NCI-H524 (cell line): ENCODE results near the gene CIAPIN1.

Experiments
- DNase-seq, 2 experiments: peaks; one replicate each; lab custom pipeline; 2025; lab: John Stamatoyannopoulos, UW

CIAPIN1 gene

GRCh38 chr16:57382535-57383275 lies 64.5 kb downstream of the CIAPIN1 start:
- no peak for DNase-seq

DNA sequence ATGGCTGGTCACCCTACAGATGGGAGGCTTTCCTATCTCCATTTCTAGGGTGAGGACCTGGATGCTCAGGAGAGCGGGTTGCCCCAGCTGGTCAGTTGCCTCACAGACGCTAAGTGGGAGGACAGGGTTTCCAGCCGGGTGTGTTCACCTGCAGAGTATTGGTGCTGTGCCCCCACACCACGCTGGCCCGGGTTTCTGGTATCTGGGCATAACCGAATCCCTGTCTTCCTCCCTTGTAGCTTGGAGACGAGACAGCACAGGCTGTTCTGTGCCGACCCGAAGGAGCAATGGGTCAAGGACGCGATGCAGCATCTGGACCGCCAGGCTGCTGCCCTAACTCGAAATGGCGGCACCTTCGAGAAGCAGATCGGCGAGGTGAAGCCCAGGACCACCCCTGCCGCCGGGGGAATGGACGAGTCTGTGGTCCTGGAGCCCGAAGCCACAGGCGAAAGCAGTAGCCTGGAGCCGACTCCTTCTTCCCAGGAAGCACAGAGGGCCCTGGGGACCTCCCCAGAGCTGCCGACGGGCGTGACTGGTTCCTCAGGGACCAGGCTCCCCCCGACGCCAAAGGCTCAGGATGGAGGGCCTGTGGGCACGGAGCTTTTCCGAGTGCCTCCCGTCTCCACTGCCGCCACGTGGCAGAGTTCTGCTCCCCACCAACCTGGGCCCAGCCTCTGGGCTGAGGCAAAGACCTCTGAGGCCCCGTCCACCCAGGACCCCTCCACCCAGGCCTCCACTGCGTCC lies 65.2 kb downstream of the CIAPIN1 start:
- no peak for DNase-seq

- no peak for DNase-seq
These were observed 66.3 kb downstream of the CIAPIN1 start for GRCh38 chr16:57380671-57381462.

GRCh38 chr16:57379579-57379978 lies 67.6 kb downstream of the CIAPIN1 start:
- no peak for DNase-seq
